Measurements from ENCODE around the gene ARHGEF10L.
"Not testable (repeated sequence)": the region's sequence is repeated elsewhere in the genome, so short reads cannot be mapped to it uniquely, and the experiment has no call there.

Gene ARHGEF10L

DNA sequence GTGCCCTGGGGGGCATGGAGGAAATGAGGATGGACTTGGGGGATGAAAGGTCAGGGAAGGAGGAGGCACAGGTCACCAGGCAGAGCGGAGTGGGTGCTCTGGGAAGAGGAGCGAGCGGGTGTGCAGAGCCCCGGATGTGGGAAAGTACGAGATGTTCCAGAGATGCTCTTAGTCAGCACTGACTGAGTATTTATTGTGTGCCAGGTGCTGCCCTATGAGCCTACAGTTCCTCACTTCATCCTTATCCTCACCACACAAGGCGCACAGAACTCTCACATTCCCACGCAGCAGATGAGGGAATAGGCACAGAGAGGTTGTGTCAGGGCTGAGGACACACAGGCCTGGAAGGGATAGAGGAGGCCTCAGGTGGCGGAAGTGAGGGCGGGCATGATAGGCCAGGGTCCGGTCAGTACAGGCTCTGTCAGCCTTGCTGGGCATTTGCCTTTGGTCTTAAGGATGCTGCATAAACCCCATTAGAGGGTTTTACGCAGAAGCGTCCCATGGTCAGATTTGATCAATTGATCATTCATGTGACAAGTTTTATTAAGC, 77.3 kb downstream of the ARHGEF10L start:
- DNase-seq: no peak

DNA sequence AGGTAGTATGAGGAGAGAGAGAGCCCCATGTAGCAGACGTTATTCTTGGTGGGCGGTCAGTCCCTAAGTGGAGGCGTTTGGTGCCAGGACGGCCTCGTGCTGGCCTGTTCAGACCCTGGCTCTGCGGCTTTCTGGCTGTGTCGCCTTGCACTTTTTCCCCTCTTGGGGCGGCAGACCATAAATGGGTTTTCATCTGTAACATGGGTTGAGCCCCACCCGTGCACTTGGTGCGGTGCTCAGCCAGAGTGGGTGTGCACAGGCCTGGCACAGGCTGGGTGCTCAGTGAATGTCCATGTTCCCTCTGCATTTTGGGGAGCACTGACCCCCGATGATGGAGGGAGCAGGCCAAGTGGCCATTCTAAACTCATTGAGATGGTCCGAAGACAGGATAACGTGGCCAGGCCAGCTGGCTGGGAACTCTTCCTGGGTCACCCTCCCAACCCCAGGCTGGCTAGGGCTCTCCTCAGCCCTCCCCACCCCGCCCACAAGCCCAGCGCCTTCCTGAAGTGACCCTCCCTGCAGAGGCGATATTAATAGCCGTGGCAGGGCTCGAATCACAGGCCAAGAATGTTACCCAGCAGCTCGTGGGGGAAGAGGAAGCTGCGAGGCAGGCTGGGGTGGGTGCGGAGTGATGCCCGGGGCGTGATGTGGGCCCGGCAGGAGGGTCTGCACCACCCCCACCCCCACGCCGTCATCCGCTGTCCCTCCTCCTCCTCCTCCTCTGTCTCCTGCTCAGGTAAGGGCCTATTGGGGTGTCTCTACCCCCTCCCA, 78.5 kb downstream of the ARHGEF10L start:
- DNase-seq: no peak

- DNase-seq: no peak
These were observed 79.2 kb downstream of the ARHGEF10L start for GRCh38 chr1:17618558-17619247.

GRCh38 chr1:17620448-17620847, 81.0 kb downstream of the ARHGEF10L start:
- DNase-seq: no peak

DNA sequence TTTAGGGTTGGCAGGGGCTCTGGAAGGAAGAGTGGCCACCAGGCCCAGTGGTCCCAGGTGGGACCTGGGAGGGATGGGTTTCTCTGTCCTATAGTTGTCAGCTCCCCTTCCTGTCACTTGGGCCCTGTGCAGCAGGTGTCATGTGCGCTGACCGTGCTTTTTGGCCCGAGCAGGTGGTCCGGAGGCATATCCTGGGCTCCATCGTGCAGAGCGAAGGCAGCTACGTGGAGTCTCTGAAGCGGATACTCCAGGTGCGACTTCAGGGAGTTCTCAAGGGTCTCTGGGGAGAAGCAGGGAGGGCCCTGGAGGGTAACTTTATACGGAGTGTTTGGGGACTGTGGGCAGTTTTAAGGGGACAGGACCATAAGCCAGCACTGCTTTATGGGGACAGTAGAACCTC, 82.2 kb downstream of the ARHGEF10L start:
- no peak for DNase-seq

DNA sequence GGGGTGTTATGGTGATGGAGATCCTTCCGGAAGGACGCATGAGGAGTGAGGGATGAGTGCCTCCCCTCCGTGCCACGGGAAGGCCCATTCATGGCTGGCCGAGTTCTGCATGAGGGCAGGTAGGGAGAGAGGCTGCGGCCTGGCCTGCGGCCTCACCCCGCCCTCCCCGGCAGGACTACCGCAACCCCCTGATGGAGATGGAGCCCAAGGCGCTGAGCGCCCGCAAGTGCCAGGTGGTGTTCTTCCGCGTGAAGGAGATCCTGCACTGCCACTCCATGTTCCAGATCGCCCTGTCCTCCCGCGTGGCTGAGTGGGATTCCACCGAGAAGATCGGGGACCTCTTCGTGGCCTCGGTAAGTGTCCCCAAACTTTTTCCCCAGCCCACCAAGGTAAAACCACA, 83.3 kb downstream of the ARHGEF10L start:
- no peak for DNase-seq

- DNase-seq: no peak
These were observed 85.2 kb downstream of the ARHGEF10L start for GRCh38 chr1:17624611-17625233.

- no peak for DNase-seq
These were observed 87.9 kb downstream of the ARHGEF10L start for GRCh38 chr1:17627239-17628052.

- DNase-seq: not testable (repeated sequence)
These were observed 89.5 kb downstream of the ARHGEF10L start for GRCh38 chr1:17629046-17629445.

DNA sequence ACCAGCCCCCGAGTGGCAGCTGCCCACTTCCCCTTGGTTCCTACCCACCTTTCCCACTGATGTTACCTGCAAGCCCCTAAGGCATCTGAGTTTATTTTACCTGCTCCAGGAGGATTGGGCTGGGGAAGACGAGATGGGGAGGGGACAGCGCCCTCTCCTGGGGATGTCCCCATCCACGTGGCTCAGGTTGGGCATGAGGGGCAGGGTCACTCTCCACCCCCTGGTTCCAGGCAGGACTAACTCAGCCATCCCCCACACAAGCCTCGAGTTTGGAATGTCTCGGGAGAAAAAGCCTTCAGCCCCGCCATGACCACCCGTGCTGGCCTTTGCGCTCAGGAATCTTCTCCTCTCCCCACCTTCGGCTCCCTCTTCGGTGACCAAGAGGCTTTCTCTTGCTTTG, 90.0 kb downstream of the ARHGEF10L start:
- no peak for DNase-seq

DNA sequence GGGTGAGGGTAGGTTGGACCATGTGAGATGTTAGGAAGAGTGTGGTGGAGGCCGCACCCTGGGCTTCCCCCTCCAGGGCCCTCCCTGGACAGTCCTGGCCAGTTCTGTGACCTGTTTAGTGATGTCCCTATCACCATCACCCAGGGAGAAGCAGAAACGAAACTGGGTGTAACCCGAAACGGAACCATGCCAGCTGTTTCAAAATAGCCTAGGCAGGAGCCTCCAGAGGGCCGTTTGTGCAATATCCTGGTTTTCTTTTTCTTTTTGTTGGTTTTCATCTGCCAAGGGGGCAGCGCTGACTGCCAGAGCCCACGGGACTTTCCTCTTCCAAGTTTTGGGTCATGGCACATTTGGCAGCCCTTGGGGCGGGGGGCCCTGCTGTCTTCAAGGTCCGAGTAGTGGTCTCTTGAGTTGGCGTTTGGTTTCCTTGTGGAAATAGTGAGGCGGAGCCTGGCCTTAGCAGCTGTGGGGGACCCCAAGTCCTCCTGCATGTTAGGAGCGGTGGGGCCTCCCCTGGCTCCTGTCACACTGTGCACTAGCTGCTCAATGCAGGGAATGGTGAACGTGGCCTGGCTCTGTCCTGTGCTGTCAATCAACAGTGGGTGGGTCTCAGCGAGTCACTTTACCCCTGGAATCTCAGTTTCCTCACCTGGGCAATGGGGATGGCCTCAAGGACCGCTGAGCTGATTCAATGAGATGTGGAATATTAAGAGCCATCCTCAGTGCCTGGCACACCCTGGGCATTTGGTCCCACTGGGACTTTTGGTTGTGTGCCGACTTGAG, 90.7 kb downstream of the ARHGEF10L start:
- DNase-seq: no peak

- DNase-seq: no peak
These were observed 91.5 kb downstream of the ARHGEF10L start for GRCh38 chr1:17630986-17631385.

- no peak for DNase-seq
These were observed 91.9 kb downstream of the ARHGEF10L start for GRCh38 chr1:17631410-17631809.

GRCh38 chr1:17632106-17632505, 92.6 kb downstream of the ARHGEF10L start:
- no peak for DNase-seq

- DNase-seq: no peak
These were observed 93.2 kb downstream of the ARHGEF10L start for GRCh38 chr1:17632541-17633184.

DNA sequence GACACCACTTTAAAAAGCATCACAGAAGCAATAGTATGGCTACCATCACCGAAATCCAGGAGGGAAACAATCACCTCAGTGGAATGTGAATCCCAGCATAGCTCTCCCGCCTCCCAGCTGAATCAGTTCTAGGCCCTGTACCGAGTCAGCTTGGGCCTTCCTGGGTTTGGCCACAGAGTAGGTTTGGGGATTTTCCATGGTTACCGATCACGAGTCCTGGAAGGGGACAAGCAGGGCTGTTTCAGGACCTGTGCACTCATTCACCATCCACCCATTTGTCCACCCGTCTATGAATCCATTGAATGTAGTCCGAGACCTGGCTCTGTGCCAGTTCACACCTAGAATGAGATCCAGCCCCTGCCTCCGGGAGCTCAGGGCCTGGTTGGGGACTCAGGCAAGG, 94.2 kb downstream of the ARHGEF10L start:
- DNase-seq: no peak

DNA sequence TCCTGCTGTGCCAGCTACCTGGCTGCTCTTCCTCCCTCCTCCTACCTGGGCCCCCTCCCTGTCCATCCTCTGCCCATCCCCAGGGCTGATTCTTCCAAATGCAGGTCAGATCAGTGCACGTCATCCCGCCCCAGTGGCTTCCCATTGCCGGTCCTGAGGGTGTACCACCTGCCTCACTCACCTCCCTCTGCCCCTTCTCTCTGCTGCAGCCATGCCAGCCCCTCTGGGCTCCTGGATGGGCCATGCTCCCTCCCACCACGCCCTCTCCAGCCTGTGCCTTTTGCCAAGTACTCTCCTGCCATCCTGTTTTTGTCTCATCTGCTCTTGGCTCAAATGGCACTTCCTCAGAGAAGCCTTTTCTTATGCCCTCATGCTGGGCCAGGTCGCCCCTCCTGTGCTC, 95.8 kb downstream of the ARHGEF10L start:
- DNase-seq: no peak

- no peak for DNase-seq
These were observed 96.3 kb downstream of the ARHGEF10L start for GRCh38 chr1:17635811-17636210.

- DNase-seq: no peak
These were observed 97.1 kb downstream of the ARHGEF10L start for GRCh38 chr1:17636612-17637011.

- DNase-seq: no peak
These were observed 97.6 kb downstream of the ARHGEF10L start for GRCh38 chr1:17637055-17637454.

DNA sequence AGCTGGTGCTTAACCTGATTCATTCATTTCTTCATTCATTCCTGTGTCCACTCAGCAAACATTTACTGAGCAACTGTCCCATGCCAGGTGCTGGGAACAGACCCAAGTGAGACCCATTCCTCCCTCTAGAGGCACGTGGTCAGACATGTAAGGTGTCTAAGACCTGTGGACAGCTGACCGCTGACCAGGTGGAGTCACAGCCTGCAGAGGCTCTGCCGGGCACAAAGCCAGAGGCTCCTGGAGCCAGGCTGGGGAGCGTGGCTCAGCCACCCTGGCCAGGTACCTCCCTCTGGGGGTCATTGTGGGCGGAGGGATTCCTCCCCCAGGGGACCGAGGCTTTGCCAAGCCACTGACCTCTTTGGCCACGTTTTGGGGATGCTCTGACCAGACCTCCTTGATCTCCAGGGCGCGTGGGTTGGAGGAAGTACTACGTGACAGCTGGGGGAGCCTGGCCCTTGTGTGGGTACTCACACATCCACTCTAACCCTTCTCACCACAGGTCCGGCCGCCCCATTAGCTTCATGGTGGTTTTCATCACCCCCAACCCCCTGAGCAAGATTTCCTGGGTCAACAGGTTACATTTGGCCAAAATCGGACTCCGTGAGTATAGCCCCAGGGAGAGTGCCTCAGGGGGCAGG, 100.3 kb downstream of the ARHGEF10L start:
- DNase-seq: no peak
